Nephron progenitor cell (in vitro differentiated cells): Measurements from ENCODE around the gene TAF1B.

Experiments
- DNase-seq: peaks from one replicate; pipeline ENCODE4 v3.0.0; 2021
- H3K27ac Mint-ChIP-seq: 2 replicates; pipeline ENCODE4 v1.8.0; 2021; ENCODE audit warnings: mild to moderate bottlenecking, moderate library complexity, mixed read lengths
- H3K27me3 Mint-ChIP-seq: 2 replicates; pipeline ENCODE4 v1.8.0; 2021; ENCODE audit warnings: mild to moderate bottlenecking, low read depth, mixed read lengths; ENCODE audit not compliant: poor library complexity
- H3K36me3 Mint-ChIP-seq: 2 replicates; pipeline ENCODE4 v1.8.0; 2021; ENCODE audit warnings: low read depth, mixed read lengths
- H3K4me1 Mint-ChIP-seq: 2 replicates; pipeline ENCODE4 v1.8.0; 2021; ENCODE audit warnings: mixed read lengths
- H3K4me3 Mint-ChIP-seq: 2 replicates; pipeline ENCODE4 v1.8.0; 2021; ENCODE audit warnings: mild to moderate bottlenecking, moderate library complexity, mixed read lengths
- H3K9me3 Mint-ChIP-seq: 2 replicates; pipeline ENCODE4 v1.8.0; 2021; ENCODE audit warnings: mild to moderate bottlenecking, moderate library complexity, mixed read lengths
- CTCF ChIP-seq: fragments of 200-600 bp; sonication (generic); IDR thresholded peaks from 2 replicates; pipeline ENCODE4 v1.5.0; 2021; ENCODE audit warnings: antibody characterized with exemption

TAF1B gene

DNA sequence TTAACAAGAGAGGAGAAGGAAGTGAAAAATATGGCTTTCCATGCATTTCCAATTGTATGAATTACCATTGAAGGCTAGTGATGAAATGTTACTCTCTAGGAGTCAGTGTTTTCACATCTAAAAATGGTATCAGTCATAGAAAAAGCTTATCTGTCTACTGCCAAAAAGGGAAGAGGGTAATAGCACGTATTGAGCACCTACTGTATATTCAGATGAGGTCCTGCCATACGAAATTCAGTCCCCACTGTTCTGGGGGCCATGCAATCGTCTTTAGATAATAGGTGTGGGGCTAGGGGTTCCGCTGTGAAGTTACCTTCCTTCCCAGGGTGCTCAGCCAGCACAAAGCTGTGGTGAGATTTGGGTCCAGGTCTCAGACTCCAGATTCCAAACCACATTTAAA lies 94.0 kb downstream of the TAF1B start:
- Mint-ChIP-seq H3K4me3 (no peak overlapping the region), H3K36me3 (peaks cover 40% of the 10 kb centered on the region), H3K4me1 (peaks cover 32% of the 10 kb centered on the region), H3K27ac (no peak overlapping the region), H3K27me3 (peaks cover 3% of the 10 kb centered on the region), H3K9me3 (peaks cover 12% of the 10 kb centered on the region)
- TF ChIP-seq CTCF: no peak
- no peak for DNase-seq

DNA sequence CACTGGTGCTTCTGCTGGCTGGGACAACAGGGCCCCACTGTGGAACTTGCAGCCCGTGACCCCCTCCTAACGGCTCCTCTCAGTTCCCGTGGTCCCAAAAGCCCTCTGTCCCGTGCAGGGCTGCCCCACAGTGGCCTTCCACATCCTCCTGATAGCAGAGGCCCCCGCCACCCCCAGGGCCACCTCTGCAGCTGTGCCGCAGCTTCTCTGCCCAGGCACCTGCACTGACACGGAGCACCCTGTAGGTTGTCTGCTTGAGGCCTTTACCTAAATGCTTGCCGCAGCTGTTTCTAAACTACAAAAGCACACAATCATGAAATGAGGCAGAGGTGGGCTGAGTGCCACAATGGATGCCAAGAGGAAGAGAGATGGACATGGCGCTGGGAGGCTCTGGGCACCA lies 94.7 kb downstream of the TAF1B start:
- no peak for TF ChIP-seq CTCF
- no peak for DNase-seq
- Mint-ChIP-seq H3K4me1 (peaks cover 40% of the 10 kb centered on the region), H3K27me3 (peaks cover 7% of the 10 kb centered on the region), H3K9me3 (peaks cover 7% of the 10 kb centered on the region), H3K4me3 (no peak overlapping the region), H3K36me3 (peaks cover 33% of the 10 kb centered on the region), H3K27ac (no peak overlapping the region)

DNA sequence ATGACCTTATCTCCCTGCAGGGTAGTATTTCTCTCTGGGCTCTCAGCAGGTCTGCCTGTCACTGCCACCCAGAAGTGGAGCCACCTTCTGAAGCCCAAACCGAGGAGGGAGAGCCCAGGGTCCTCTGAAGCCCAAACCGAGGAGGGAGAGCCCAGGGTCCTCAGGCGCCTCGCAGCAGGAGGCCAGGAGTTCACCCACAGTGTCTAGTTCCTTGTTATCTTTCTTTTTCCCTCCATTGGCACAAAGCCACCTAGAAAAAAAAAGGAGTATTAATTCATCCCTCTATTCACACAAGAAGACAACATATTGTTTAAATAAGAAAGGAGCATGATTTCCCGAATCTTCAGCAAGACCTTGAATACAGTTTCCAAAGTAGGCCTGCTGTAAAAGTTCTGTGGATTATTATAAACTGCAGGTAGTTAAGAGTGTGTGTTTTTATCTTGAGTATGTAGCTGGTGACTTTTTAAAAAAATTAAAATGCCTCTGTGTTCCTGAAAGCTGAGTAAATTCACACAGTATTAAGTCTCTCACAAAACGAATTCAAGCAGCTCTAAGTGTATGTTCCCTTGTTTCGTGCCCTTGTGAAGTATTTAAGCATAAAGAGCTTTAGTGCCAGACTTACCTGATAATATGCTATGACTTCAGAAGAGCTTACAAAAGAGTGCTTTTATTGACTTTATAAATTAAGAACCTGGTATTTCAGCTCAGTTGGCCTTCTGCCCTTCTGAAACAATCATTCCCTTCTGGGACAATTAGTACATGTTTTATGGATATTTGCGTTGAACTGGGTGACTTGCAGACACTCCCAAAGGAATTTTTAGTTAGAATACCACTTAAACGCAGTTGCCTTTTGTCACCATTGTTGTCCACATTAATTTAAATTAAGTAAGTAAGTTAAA lies 96.6 kb downstream of the TAF1B start:
- Mint-ChIP-seq H3K27me3 (peaks cover 19% of the 10 kb centered on the region), H3K4me1 (peaks cover 45% of the 10 kb centered on the region), H3K27ac (no peak overlapping the region), H3K36me3 (peaks cover 14% of the 10 kb centered on the region), H3K9me3 (no peaks in the 10 kb centered on the region), H3K4me3 (no peak overlapping the region)
- no peak for TF ChIP-seq CTCF
- no peak for DNase-seq

DNA sequence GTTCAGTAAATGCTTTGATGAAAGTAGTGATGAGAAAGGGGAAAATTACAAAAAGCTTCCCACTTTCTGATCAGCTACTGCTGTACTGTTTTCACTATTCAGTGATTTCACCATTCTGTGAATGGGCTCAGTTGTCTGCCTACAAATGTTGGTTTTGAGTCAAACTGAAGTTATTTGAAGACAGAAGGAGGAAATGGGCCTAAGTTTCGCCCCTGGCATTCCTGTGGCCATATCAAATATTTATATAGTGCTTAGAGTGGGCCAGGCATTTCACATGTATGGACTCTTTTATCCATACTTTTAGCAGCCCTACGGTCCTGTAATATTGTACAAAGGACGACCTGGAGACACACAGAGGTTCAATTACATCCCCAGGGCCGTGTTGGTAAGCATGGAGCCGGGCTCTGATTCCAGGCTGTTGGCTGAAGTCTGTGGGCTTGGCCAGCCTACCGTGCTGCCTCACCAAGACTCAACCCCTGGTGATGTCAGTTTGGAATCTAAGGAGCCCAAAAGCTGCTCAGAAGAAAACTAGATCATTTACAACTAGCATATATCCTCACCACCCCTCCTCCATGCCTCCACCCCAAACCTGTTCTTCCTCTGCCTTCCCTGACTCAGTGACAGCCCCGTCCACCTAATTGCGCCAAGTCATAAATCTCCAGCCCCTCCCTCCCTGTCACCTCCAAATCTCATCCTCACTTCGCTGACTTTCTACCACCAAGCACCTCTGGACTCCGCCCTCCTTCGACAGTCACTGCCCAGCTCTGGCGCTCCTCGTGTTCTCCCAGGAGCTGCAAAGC lies 98.1 kb downstream of the TAF1B start:
- Mint-ChIP-seq H3K27me3 (peaks cover 31% of the 10 kb centered on the region), H3K4me3 (peak overlapping the region; percentile 56), H3K27ac (peak overlapping the region; percentile 54), H3K4me1 (peaks cover 45% of the 10 kb centered on the region), H3K9me3 (no peaks in the 10 kb centered on the region), H3K36me3 (peaks cover 7% of the 10 kb centered on the region)
- peak; percentile 36 for DNase-seq
- no peak for TF ChIP-seq CTCF

GRCh38 chr2:9941996-9942390 lies 98.7 kb downstream of the TAF1B start:
- H3K27ac Mint-ChIP-seq: no peak overlapping the region
- no peak for DNase-seq
- H3K4me3 Mint-ChIP-seq: peak overlapping the region; percentile 56
- peaks cover 35% of the 10 kb centered on the region for H3K27me3 Mint-ChIP-seq
- H3K4me1 Mint-ChIP-seq: peaks cover 45% of the 10 kb centered on the region
- peaks cover under 1% of the 10 kb centered on the region for H3K36me3 Mint-ChIP-seq
- no peaks in the 10 kb centered on the region for H3K9me3 Mint-ChIP-seq
- no peak for TF ChIP-seq CTCF
